GM12878 (cell line): ENCODE data around the gene NUP93. TPM values are rescaled to one million over a fixed set of nuclear protein-coding genes. Genes with fewer than 3 reads are reported as not detected.

Experiments
- ATAC-seq: fragments of 200-7000 bp; cut with Tn5 transposase; 3 replicates; pipeline ENCODE4 v1.9.1; 2020; ENCODE audit warnings: mild to moderate bottlenecking, moderate library complexity
- BruUV-seq: library from RNA; stranded (reverse); fragments of 400-500 nt; replicated peaks from 2 replicates; lab custom pipeline; 2021; lab: Mats Ljungman, UMichigan
- CTCF ChIA-PET: fragments of 300-600 bp; sonication (Branson Sonifier 250); formaldehyde crosslinking; extraction: SDS; loops from one replicate; lab custom pipeline; 2021; ENCODE audit warnings: inconsistent platforms; lab: Yijun Ruan, JAX
- POLR2A ChIA-PET: fragments of 350-600 bp; formaldehyde crosslinking; extraction: SDS; loops from one replicate; lab custom pipeline; 2021; ENCODE audit warnings: inconsistent platforms; lab: Charles Lee
- RAD21 ChIA-PET: fragments of 300-600 bp; sonication (Branson Sonifier 250); formaldehyde crosslinking; loops from one replicate; lab custom pipeline; 2023; ENCODE audit warnings: antibody characterized with exemption; ENCODE audit not compliant: unreplicated experiment; lab: Charles Lee
- SMC1A ChIA-PET: fragments of 300-600 bp; sonication (Branson Sonifier 250); formaldehyde crosslinking; loops from one replicate; lab custom pipeline; 2023; ENCODE audit not compliant: unreplicated experiment, uncharacterized antibody; lab: Charles Lee
- DNase-seq: peaks from one replicate; pipeline ENCODE4 v3.0.0-alpha.2; 2011; ENCODE audit warnings: low read depth, low spot score
- FAIRE-seq: peaks from 3 replicates; lab custom pipeline; 2011; peaks lifted over from hg19 to GRCh38; lab: Jason Lieb, UNC
- H2AFZ ChIP-seq: 2 replicates; pipeline ENCODE4 v1.6.0; 2011; ENCODE audit warnings: low read depth, low read length, control low read depth; ENCODE audit not compliant: control insufficient read depth
- H3K27ac ChIP-seq: 2 replicates; pipeline ENCODE4 v1.5.1; 2011; ENCODE audit warnings: control low read depth; ENCODE audit not compliant: control insufficient read depth, insufficient read depth
- H3K27me3 ChIP-seq, 2 experiments: replicated peaks in 1 of 2; 2 replicates each; pipeline versions ENCODE4 v1.6.0 to v1.6.1; 2011; ENCODE audit warnings: low read length in 1 of 2; ENCODE audit not compliant: control insufficient read depth in 2 of 2, insufficient read depth in 2 of 2
- H3K36me3 ChIP-seq, 2 experiments: 2 replicates each; pipeline ENCODE4 v1.5.1; 2011; ENCODE audit warnings: low read length in 1 of 2; ENCODE audit not compliant: control insufficient read depth in 2 of 2, insufficient read depth in 2 of 2
- H3K4me1 ChIP-seq: 2 replicates; pipeline ENCODE4 v1.6.1; 2011; ENCODE audit warnings: mild to moderate bottlenecking, low read length, moderate library complexity, mixed read lengths; ENCODE audit not compliant: control insufficient read depth, insufficient read depth
- H3K4me2 ChIP-seq: 2 replicates; pipeline ENCODE4 v1.6.0; 2011; ENCODE audit warnings: control low read depth; ENCODE audit not compliant: control insufficient read depth, insufficient read depth
- H3K4me3 ChIP-seq: fragments of 200-600 bp; sonication (generic); 2 replicates; pipeline ENCODE4 v1.5.1; 2016
- H3K79me2 ChIP-seq: 2 replicates; pipeline ENCODE4 v1.6.0; 2011; ENCODE audit warnings: low read length; ENCODE audit not compliant: control insufficient read depth, insufficient read depth
- H3K9ac ChIP-seq: 2 replicates; pipeline ENCODE4 v1.8.0; 2011; ENCODE audit warnings: low read length, control low read depth, mixed read lengths; ENCODE audit not compliant: control insufficient read depth, insufficient read depth
- H3K9me3 ChIP-seq: replicated peaks from 3 replicates; pipeline ENCODE4 v1.5.1; 2011; ENCODE audit warnings: mild to moderate bottlenecking, low read length; ENCODE audit not compliant: control insufficient read depth, insufficient read depth
- H4K20me1 ChIP-seq: 2 replicates; pipeline ENCODE4 v1.6.0; 2011; ENCODE audit not compliant: control insufficient read depth, insufficient read depth
- BHLHE40 ChIP-seq, 2 experiments: fragments of 450-650 bp in 1 of 2; IDR thresholded peaks; 2 replicates each; pipeline ENCODE4 v1.6.1; 2011 to 2017; ENCODE audit warnings: low read depth in 2 of 2, borderline replicate concordance in 1 of 2, improper control_type of control experiment in 1 of 2, low read length in 1 of 2, mild to moderate bottlenecking in 1 of 2
- CBFB ChIP-seq: IDR thresholded peaks from 2 replicates; pipeline ENCODE4 v1.6.1; 2016; ENCODE audit warnings: antibody characterized with exemption, low read depth
- E2F4 ChIP-seq: IDR thresholded peaks from 2 replicates; pipeline ENCODE4 v1.6.1; 2012; ENCODE audit warnings: low read depth, low read length, improper control_type of control experiment
- E2F8 ChIP-seq: fragments of 450-650 bp; IDR thresholded peaks from 2 replicates; pipeline ENCODE4 v1.6.1; 2018; ENCODE audit warnings: mild to moderate bottlenecking, low read depth, moderate library complexity; ENCODE audit not compliant: partially characterized antibody
- ESRRA ChIP-seq: IDR thresholded peaks from 2 replicates; pipeline ENCODE4 v1.6.1; 2012; ENCODE audit warnings: mild to moderate bottlenecking, low read length, improper control_type of control experiment
- FOS ChIP-seq: IDR thresholded peaks from 3 replicates; pipeline ENCODE4 v1.6.1; 2011; ENCODE audit warnings: borderline replicate concordance; ENCODE audit not compliant: insufficient read length; ENCODE audit errors: extremely low read depth
- GABPA ChIP-seq: IDR thresholded peaks from 2 replicates; pipeline ENCODE4 v1.6.1; 2014; ENCODE audit warnings: antibody characterized with exemption, low read depth, mild to moderate bottlenecking, inconsistent platforms
- HDGF ChIP-seq: fragments of 450-650 bp; IDR thresholded peaks from 2 replicates; pipeline ENCODE4 v1.6.1; 2016; ENCODE audit warnings: antibody characterized with exemption
- RAD21 ChIP-seq: IDR thresholded peaks from 2 replicates; pipeline ENCODE4 v1.6.1; 2011; ENCODE audit warnings: mild to moderate bottlenecking, low read depth, low read length, moderate library complexity; ENCODE audit not compliant: insufficient read depth
- RBBP5 ChIP-seq: fragments of 200-600 bp; sonication (generic); conservative IDR thresholded peaks from 2 replicates; pipeline ENCODE4 v1.6.1; 2016
- WRNIP1 ChIP-seq: IDR thresholded peaks from 2 replicates; pipeline ENCODE4 v1.6.1; 2011; ENCODE audit warnings: low read depth, low read length, improper control_type of control experiment, borderline replicate concordance
- ZBTB33 ChIP-seq: fragments of 450-650 bp; IDR thresholded peaks from 2 replicates; pipeline ENCODE4 v1.6.1; 2017; ENCODE audit warnings: mild to moderate bottlenecking
- ZNF384 ChIP-seq: IDR thresholded peaks from 2 replicates; pipeline ENCODE4 v1.6.1; 2012; ENCODE audit warnings: low read depth, mild to moderate bottlenecking, low read length, improper control_type of control experiment, borderline replicate concordance
- WGBS: methylation state at CpG from one replicate; pipeline ENCODE4 v1.1.6; 2016; ENCODE audit warnings: low lambda C conversion rate; ENCODE audit not compliant: insufficient replicate concordance, insufficient coverage; ENCODE audit errors: missing lambda C conversion rate; 5-methylcytosine and 5-hydroxymethylcytosine counted together
- in situ Hi-C: fragments of 300-500 bp; cut with MboI; formaldehyde crosslinking; loops from 9 replicates; pipeline ENCODE4 v1.14.3; 2018; ENCODE audit warnings: mixed read lengths
- intact Hi-C: fragments of 100-400 bp; cut with micrococcal nuclease; formaldehyde crosslinking; loops from one replicate; pipeline ENCODE4 v1.14.2; 2022; ENCODE audit not compliant: unreplicated experiment
- polyA plus RNA-seq, 11 experiments: library from polyadenylated mRNA; depleted of rRNA in 4 of 11; unstranded in 6 of 11; stranded (reverse) in 5 of 11; fragments of >200 nt; fragmentation: Nextera tagmentation in 4 of 11; fragmentation: Illumina TruSeq in 1 of 11; extraction: Ambion mirVana in 4 of 11; extraction: Trizol in 1 of 11; gene quantifications; 1 replicate in 1 of 11; 2 replicates in 10 of 11; pipeline versions ENCODE4 v1.2.1 to v1.2.3, GENCODE V29; 2011 to 2016; ENCODE audit warnings: inconsistent platforms in 2 of 11, missing spikeins in 2 of 11, low read depth in 1 of 11
- total RNA-seq, 4 experiments: library from RNA; depleted of rRNA in 3 of 4; stranded (reverse); fragments of >200 nt in 3 of 4; fragmentation: Illumina TruSeq in 1 of 4; extraction: Trizol in 1 of 4; gene quantifications; 2 replicates each; pipeline versions ENCODE4 v1.2.1 to v1.2.3, GENCODE V29; 2013 to 2021

Gene NUP93
- total and polyA plus RNA-seq, 10 of the 15 experiments (the other 5 are each of a cell fraction or from before 2014, with no cell fraction given), result 82.2 to 175 (median 101) TPM

GRCh38 chr16:56710181-56710737 lies 19.7 kb upstream of the NUP93 start:
- H3K36me3 ChIP-seq, result no peaks in the 10 kb centered on the region
- no peaks in the 10 kb centered on the region for H3K27me3 ChIP-seq
- BruUV-seq, result no TSS peak
- no peak overlapping the region for H3K4me2 ChIP-seq
- POLR2A ChIA-PET, result no interaction called here
- intact Hi-C loops, result no loop called here
- DNase-seq (no peak), FAIRE-seq (no peak), ATAC-seq (peak; percentile 51)
- SMC1A ChIA-PET, result no interaction called here
- no peak overlapping the region for H2AFZ ChIP-seq
- no peak overlapping the region for H3K27ac ChIP-seq
- H3K9ac ChIP-seq, result no peak overlapping the region
- CTCF ChIA-PET, result interaction anchor here (1.0 kb wide), 1 partner anchor 9 kb away, joined by 3 read pairs; no protein-coding TSS in a partner anchor
- no peaks in the 10 kb centered on the region for H4K20me1 ChIP-seq
- H3K9me3 ChIP-seq, result no peaks in the 10 kb centered on the region; the same call in 2 of the 3 replicates
- in situ Hi-C loops, result no loop called here
- RAD21 ChIA-PET, result no interaction called here
- H3K4me3 ChIP-seq, result no peak overlapping the region
- no peaks in the 10 kb centered on the region for H3K4me1 ChIP-seq
- TF ChIP-seq E2F8 (no peak), ZBTB33 (no peak), RBBP5 (no peak), ESRRA (no peak), HDGF (no peak), CBFB (no peak), ZNF384 (no peak), BHLHE40 (IDR thresholded peaks at IDR 0.05; ENCODE audit: borderline replicate concordance in 1 of 2, low read depth in 2 of 2, low read length in 1 of 2) (no peak), GABPA (no peak), RAD21 (no peak), E2F4 (no peak), FOS (no peak), WRNIP1 (no peak)
- no peaks in the 10 kb centered on the region for H3K79me2 ChIP-seq
- 27% methylated on average over 3 of the region's 3 CpGs for WGBS
